Measurements from ENCODE around the gene VPS52. TPM values are rescaled to one million over a fixed set of nuclear protein-coding genes. Genes with fewer than 3 reads are reported as not detected.

Gene VPS52, protein sequence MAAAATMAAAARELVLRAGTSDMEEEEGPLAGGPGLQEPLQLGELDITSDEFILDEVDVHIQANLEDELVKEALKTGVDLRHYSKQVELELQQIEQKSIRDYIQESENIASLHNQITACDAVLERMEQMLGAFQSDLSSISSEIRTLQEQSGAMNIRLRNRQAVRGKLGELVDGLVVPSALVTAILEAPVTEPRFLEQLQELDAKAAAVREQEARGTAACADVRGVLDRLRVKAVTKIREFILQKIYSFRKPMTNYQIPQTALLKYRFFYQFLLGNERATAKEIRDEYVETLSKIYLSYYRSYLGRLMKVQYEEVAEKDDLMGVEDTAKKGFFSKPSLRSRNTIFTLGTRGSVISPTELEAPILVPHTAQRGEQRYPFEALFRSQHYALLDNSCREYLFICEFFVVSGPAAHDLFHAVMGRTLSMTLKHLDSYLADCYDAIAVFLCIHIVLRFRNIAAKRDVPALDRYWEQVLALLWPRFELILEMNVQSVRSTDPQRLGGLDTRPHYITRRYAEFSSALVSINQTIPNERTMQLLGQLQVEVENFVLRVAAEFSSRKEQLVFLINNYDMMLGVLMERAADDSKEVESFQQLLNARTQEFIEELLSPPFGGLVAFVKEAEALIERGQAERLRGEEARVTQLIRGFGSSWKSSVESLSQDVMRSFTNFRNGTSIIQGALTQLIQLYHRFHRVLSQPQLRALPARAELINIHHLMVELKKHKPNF
- 52.6 TPM for polyA plus RNA-seq (2013, experiment 1 of 2)
- polyA plus RNA-seq (2013, experiment 2 of 2) = 44.6 TPM

DNA sequence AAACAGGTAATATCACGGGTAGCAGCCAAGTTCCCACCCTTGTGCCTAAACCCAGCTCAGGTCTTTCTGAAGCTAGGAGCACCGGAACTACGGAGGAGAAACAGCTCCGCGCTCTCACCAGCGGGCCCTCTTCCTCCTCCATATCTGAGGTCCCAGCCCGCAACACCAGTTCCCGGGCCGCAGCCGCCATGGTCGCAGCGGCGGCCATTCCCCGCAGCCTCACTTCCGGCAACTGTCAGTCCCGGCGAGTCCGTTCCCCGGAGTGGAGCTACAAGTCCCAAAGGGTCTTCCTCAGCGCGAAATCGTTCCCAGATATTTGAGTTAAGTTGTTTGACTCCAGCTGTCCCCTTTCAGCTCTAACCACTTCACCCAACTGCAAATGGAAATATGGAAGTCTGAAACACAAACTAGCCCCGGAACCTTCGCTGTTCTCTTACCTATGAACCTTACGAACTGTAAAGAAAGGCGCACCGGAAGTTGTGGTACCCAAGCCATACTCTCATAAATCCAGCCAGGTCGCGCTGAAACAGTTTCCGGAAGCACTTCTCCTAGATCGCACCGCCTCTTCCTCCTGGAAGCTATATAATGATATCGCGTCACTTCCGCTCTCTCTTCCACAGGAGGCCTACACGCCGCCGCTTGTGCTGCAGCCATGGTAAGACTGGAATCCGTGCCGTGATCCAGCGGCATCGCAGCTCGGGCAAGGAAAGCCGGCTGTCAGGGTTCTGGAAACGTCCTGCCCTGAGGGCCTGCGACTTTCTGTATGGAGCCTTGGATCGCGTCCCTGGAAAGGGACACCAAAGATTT, at the start of gene VPS52, which contains the start of gene RPS18:
Gene VPS52 (minus strand): TSS at position 409 of the 807 bp plus-strand sequence. CDS start 201 bp downstream, at position 208.
Gene RPS18 (plus strand): TSS at position 608 of the 807 bp plus-strand sequence. CDS start 45 bp downstream, at position 653.
- WGBS, 2 experiments (ENCODE audit: insufficient coverage in 2 of 2) = 0% methylated on average over 36 to 45 of the region's 48 CpGs
- peaks cover 76% of the 10 kb centered on the region for H3K36me3 ChIP-seq (ENCODE audit: control insufficient read depth, insufficient read depth, low read length)

GRCh38 chr6:33321227-33321626, 49.6 kb upstream of the VPS52 start:
- H3K27ac ChIP-seq (ENCODE audit: low read depth, low read length, severe bottlenecking) = no peak overlapping the region
- peaks cover 28% of the 10 kb centered on the region for H3K4me1 ChIP-seq (ENCODE audit: control insufficient read depth, insufficient read depth, low read length, poor library complexity, severe bottlenecking)
- peak overlapping the region; percentile 86 for H3K4me3 ChIP-seq (ENCODE audit: extremely low read depth, insufficient read depth, low read length, poor library complexity, severe bottlenecking)
- 85 to 88% methylated on average over 7 to 9 of the region's 9 CpGs for WGBS, 2 experiments (ENCODE audit: insufficient coverage in 2 of 2)
- no peaks in the 10 kb centered on the region for H3K9me3 ChIP-seq (ENCODE audit: control insufficient read depth, low read length)
- peaks cover 31% of the 10 kb centered on the region for H3K36me3 ChIP-seq (ENCODE audit: control insufficient read depth, insufficient read depth, low read length)

More for the DNA sequence above, at the start of gene VPS52, which contains the start of gene RPS18:
- Histone ChIP-seq H3K4me3 (ENCODE audit: extremely low read depth, insufficient read depth, low read length, poor library complexity, severe bottlenecking) (peak within 1 kb of the TSS; percentile 69), H3K9me3 (ENCODE audit: control insufficient read depth, low read length) (no peaks in the 10 kb centered on the region), H3K27ac (ENCODE audit: low read depth, low read length, severe bottlenecking) (peak within 1 kb of the TSS; percentile 94), H3K4me1 (ENCODE audit: control insufficient read depth, insufficient read depth, low read length, poor library complexity, severe bottlenecking) (peaks cover 21% of the 10 kb centered on the region)

- Histone ChIP-seq H3K9me3 (ENCODE audit: control insufficient read depth, low read length) (no peaks in the 10 kb centered on the region), H3K4me1 (ENCODE audit: control insufficient read depth, insufficient read depth, low read length, poor library complexity, severe bottlenecking) (peaks cover 28% of the 10 kb centered on the region), H3K36me3 (ENCODE audit: control insufficient read depth, insufficient read depth, low read length) (peaks cover 38% of the 10 kb centered on the region), H3K27ac (ENCODE audit: low read depth, low read length, severe bottlenecking) (peak overlapping the region; percentile 31), H3K4me3 (ENCODE audit: extremely low read depth, insufficient read depth, low read length, poor library complexity, severe bottlenecking) (no peak overlapping the region)
- 90% methylated on average over 30 to 32 of the region's 32 CpGs for WGBS, 2 experiments (ENCODE audit: insufficient coverage in 2 of 2)
Measured at GRCh38 chr6:33320315-33321181, 48.9 kb upstream of the VPS52 start.

DNA sequence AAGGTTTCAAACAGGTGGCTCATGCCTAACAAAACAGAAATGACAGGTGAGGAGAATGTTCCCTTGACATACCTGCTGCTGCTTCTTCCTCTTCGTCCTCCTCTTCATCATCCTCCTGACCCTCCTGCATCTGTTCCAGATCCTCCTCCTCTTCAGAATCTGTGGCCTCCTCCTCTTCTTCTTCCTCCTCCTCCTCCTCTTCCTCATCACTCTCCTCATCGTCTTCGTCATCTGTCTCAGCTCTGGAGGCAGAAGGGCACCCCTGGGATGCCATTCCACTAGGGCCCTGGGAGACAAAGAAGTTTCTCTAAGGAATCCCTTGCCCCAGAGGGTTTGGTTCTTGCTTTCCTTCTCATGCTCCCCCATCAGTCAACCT, 48.3 kb upstream of the VPS52 start:
- peaks cover 30% of the 10 kb centered on the region for H3K4me1 ChIP-seq (ENCODE audit: control insufficient read depth, insufficient read depth, low read length, poor library complexity, severe bottlenecking)
- H3K36me3 ChIP-seq (ENCODE audit: control insufficient read depth, insufficient read depth, low read length) = peaks cover 43% of the 10 kb centered on the region
- H3K9me3 ChIP-seq (ENCODE audit: control insufficient read depth, low read length) = no peaks in the 10 kb centered on the region
- WGBS, 2 experiments (ENCODE audit: insufficient coverage in 2 of 2) = 93 to 95% methylated on average over 3 of the region's 3 CpGs
- H3K27ac ChIP-seq (ENCODE audit: low read depth, low read length, severe bottlenecking) = peak overlapping the region; percentile 20
- H3K4me3 ChIP-seq (ENCODE audit: extremely low read depth, insufficient read depth, low read length, poor library complexity, severe bottlenecking) = no peak overlapping the region

DNA sequence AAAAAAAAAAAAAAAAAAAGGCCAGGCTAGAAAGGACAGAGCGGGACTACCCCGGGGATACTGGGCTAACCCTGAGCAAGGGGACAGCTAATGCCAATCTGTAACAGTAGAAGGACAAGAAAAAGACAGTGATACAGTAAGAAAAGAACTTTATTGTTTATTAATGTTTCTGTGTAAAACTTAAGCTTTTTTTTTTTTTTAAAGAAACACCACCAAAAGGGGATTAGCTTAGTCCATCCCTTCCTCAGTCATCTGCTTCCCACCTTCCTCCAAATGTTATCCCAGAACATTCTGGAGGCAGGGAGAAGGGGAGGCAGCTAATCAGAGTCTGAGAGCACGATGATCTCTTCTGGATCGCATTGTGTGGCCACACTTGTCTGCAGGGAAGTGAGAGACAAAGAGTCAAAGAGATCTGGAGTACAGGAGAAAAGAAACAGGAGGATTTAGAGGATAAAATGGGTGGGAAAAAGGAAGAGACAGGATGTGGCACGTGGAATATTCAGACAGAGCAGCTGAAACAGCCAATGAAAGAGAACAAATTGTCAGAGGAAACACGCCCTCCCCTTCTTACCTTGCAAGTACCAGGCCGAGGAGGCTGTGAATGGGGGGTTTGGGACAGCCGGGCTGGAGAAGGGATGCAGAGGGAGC, 46.9 kb upstream of the VPS52 start:
- Histone ChIP-seq H3K9me3 (ENCODE audit: control insufficient read depth, low read length) (no peaks in the 10 kb centered on the region), H3K4me1 (ENCODE audit: control insufficient read depth, insufficient read depth, low read length, poor library complexity, severe bottlenecking) (peaks cover 36% of the 10 kb centered on the region), H3K36me3 (ENCODE audit: control insufficient read depth, insufficient read depth, low read length) (peaks cover 43% of the 10 kb centered on the region), H3K4me3 (ENCODE audit: extremely low read depth, insufficient read depth, low read length, poor library complexity, severe bottlenecking) (peak overlapping the region; percentile 58), H3K27ac (ENCODE audit: low read depth, low read length, severe bottlenecking) (peak overlapping the region; percentile 88)
- WGBS, 2 experiments (ENCODE audit: insufficient coverage in 2 of 2) = 56 to 79% methylated on average over 4 to 5 of the region's 8 CpGs

DNA sequence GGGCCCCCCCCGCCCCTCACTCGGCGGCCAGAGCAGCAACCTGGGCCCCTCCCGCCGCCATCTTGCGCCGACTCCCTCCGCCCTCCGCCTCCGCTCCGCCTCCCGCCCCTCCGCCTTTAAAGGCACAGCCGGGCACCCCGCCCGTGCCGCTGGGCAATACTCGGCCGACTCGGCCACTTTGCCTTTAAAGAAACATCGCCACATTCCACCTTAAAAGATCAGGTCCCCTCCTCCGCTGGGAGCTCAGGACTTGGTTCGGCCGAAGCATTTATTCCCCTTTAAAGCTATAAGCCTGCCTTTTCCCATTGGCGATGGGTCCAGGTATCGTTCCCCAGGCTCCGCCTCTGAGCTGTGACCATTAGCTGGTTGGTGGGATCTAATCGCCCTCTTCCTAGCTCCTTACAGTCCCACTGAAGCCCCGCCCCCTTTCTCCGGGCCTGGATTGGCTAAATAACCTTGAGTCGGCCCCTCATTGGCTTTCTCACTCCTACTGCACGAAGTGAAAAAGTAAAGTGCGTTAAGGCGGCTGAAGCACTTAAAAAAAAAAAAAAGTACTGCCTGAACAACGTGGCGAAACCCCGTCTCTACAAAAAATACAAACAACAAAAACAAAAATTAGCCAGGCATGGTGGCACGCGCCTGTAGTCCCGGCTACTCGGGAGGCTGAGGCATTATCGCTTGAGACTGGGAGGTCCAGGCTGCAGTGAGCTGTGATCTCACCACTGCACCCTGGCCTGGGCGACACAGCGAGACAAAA, 46.2 kb upstream of the VPS52 start, which contains the start of gene ZBTB22:
Gene ZBTB22 (minus strand): TSS at position 76 of the 757 bp plus-strand sequence. CDS start 828 bp downstream, outside the sequence.
- Histone ChIP-seq H3K27ac (ENCODE audit: low read depth, low read length, severe bottlenecking) (peak within 1 kb of the TSS; percentile 88), H3K36me3 (ENCODE audit: control insufficient read depth, insufficient read depth, low read length) (peaks cover 43% of the 10 kb centered on the region), H3K9me3 (ENCODE audit: control insufficient read depth, low read length) (no peaks in the 10 kb centered on the region), H3K4me3 (ENCODE audit: extremely low read depth, insufficient read depth, low read length, poor library complexity, severe bottlenecking) (peak within 1 kb of the TSS; percentile 58), H3K4me1 (ENCODE audit: control insufficient read depth, insufficient read depth, low read length, poor library complexity, severe bottlenecking) (peaks cover 36% of the 10 kb centered on the region)
- WGBS, 2 experiments (ENCODE audit: insufficient coverage in 2 of 2) = 0 to 2% methylated on average over 28 to 32 of the region's 44 CpGs

DNA sequence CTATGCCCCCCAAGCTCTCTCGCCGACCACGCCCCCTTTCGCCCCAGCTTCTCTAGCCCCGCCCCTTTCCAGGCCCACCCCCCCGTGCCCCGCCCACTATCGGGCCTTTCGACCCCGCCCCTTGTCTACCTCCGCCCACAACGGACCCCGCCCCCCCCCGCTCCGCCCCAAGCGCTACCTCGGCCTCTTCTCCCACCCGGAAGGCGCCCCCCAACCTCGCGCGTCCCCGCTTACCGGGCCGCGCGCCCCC, 45.7 kb upstream of the VPS52 start:
- H3K4me3 ChIP-seq (ENCODE audit: extremely low read depth, insufficient read depth, low read length, poor library complexity, severe bottlenecking) = peak overlapping the region; percentile 58
- WGBS, 2 experiments (ENCODE audit: insufficient coverage in 2 of 2) = no CpG with 5 or more reads among the region's 27 CpGs
- H3K36me3 ChIP-seq (ENCODE audit: control insufficient read depth, insufficient read depth, low read length) = peaks cover 43% of the 10 kb centered on the region
- peaks cover 36% of the 10 kb centered on the region for H3K4me1 ChIP-seq (ENCODE audit: control insufficient read depth, insufficient read depth, low read length, poor library complexity, severe bottlenecking)
- H3K9me3 ChIP-seq (ENCODE audit: control insufficient read depth, low read length) = no peaks in the 10 kb centered on the region
- H3K27ac ChIP-seq (ENCODE audit: low read depth, low read length, severe bottlenecking) = peak overlapping the region; percentile 88

GRCh38 chr6:33316603-33317418, 45.1 kb upstream of the VPS52 start:
- WGBS, 2 experiments (ENCODE audit: insufficient coverage in 2 of 2) = 79 to 82% methylated on average over 14 to 19 of the region's 19 CpGs
- Histone ChIP-seq H3K36me3 (ENCODE audit: control insufficient read depth, insufficient read depth, low read length) (peaks cover 43% of the 10 kb centered on the region), H3K4me1 (ENCODE audit: control insufficient read depth, insufficient read depth, low read length, poor library complexity, severe bottlenecking) (peaks cover 36% of the 10 kb centered on the region), H3K4me3 (ENCODE audit: extremely low read depth, insufficient read depth, low read length, poor library complexity, severe bottlenecking) (peak overlapping the region; percentile 58), H3K27ac (ENCODE audit: low read depth, low read length, severe bottlenecking) (no peak overlapping the region), H3K9me3 (ENCODE audit: control insufficient read depth, low read length) (no peaks in the 10 kb centered on the region)
